Eye (tissue), 1 donor: Measurements from ENCODE around the gene ASAH2B.
A peak's percentile ranks its signal among the peaks of the same experiment; 100 is the strongest.

Experiments used
- DNase-seq: peaks from one replicate; pipeline ENCODE4 v3.0.0-alpha.2; 2015

Gene ASAH2B

DNA sequence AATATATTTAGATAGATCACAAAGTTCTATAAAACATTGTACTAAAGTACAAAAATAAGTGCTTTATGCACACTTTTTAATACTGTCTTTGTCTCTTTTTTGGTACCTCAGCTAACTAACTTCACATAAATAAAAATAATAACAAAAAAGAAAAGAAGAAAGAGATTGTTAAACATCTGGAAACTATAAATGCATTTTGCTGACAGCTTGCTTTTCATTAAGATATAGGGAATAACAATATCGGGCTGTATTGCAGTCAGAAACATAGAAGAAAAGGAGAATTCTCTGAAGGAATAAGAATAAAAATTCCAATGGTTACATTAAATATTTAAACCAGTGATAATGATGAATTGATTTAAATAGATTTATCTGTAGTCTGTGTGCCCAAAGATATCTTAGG, 59.9 kb downstream of the ASAH2B start:
- no peak for DNase-seq

- DNase-seq: no peak
Measured at GRCh38 chr10:50805981-50806622, 66.4 kb downstream of the ASAH2B start.

GRCh38 chr10:50807851-50808776, 68.4 kb downstream of the ASAH2B start:
- peak; percentile 46 for DNase-seq
